ENCODE data around the gene AEBP1.

The AEBP1 gene

GRCh38 chr7:44102846-44103565 lies 1.1 kb upstream of the AEBP1 start:
- no peak for DNase-seq (ENCODE audit: low read depth, low spot score)
- in situ Hi-C loops (cut with HindIII; ENCODE audit: low sequenced_read_pairs) = no loop called here
- no peak overlapping the region for H3K4me3 ChIP-seq (ENCODE audit: low read depth, low read length)
- TF ChIP-seq, protein P1, sequence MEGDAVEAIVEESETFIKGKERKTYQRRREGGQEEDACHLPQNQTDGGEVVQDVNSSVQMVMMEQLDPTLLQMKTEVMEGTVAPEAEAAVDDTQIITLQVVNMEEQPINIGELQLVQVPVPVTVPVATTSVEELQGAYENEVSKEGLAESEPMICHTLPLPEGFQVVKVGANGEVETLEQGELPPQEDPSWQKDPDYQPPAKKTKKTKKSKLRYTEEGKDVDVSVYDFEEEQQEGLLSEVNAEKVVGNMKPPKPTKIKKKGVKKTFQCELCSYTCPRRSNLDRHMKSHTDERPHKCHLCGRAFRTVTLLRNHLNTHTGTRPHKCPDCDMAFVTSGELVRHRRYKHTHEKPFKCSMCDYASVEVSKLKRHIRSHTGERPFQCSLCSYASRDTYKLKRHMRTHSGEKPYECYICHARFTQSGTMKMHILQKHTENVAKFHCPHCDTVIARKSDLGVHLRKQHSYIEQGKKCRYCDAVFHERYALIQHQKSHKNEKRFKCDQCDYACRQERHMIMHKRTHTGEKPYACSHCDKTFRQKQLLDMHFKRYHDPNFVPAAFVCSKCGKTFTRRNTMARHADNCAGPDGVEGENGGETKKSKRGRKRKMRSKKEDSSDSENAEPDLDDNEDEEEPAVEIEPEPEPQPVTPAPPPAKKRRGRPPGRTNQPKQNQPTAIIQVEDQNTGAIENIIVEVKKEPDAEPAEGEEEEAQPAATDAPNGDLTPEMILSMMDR (IDR thresholded peaks at IDR 0.05; ENCODE audit: low read depth, low read length) = no peak

GRCh38 chr7:44103566-44103922 lies 601 bp upstream of the AEBP1 start:
- TF ChIP-seq, protein P1 (IDR thresholded peaks at IDR 0.05; ENCODE audit: low read depth, low read length) = no peak
- no peak for DNase-seq (ENCODE audit: low read depth, low spot score)
- in situ Hi-C loops (cut with HindIII; ENCODE audit: low sequenced_read_pairs) = no loop called here
- H3K4me3 ChIP-seq (ENCODE audit: low read depth, low read length) = no peak overlapping the region

GRCh38 chr7:44104860-44105771 lies 971 bp downstream of the AEBP1 start:
- in situ Hi-C loops (cut with HindIII; ENCODE audit: low sequenced_read_pairs) = no loop called here
- peak; percentile 54 for DNase-seq (ENCODE audit: low read depth, low spot score)
- TF ChIP-seq, protein P1 (IDR thresholded peaks at IDR 0.05; ENCODE audit: low read depth, low read length) = no peak
- H3K4me3 ChIP-seq (ENCODE audit: low read depth, low read length) = peak overlapping the region; percentile 60

GRCh38 chr7:44105832-44106231 lies 1.7 kb downstream of the AEBP1 start:
- DNase-seq (ENCODE audit: low read depth, low spot score) = no peak
- in situ Hi-C loops (cut with HindIII; ENCODE audit: low sequenced_read_pairs) = no loop called here
- peak overlapping the region; percentile 60 for H3K4me3 ChIP-seq (ENCODE audit: low read depth, low read length)
- TF ChIP-seq, protein P1 (IDR thresholded peaks at IDR 0.05; ENCODE audit: low read depth, low read length) = no peak

DNA sequence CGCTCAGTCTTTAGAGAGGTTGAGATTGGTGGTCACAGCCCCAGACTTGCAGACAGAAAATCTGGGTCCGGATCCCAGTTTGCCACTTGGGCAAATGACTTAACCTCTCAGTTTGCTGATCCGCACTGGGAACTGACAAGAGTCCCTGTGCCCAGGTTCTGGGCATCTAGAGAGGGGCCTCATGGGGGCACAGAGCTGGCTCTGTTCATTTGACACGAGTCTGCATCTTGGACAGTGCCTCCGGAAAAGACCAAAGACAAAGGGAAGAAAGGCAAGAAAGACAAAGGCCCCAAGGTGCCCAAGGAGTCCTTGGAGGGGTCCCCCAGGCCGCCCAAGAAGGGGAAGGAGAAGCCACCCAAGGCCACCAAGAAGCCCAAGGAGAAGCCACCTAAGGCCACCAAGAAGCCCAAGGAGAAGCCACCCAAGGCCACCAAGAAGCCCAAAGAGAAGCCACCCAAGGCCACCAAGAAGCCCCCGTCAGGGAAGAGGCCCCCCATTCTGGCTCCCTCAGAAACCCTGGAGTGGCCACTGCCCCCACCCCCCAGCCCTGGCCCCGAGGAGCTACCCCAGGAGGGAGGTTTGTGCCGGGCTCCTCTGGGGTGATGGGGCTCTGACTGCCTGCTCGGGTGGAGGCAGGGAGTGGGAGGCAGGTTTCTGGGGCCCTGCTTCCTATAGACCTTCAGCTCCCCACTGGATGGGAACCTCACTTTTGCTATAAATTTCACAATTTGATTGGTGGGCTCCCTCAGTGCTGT lies 2.3 kb downstream of the AEBP1 start:
- in situ Hi-C loops (cut with HindIII; ENCODE audit: low sequenced_read_pairs) = no loop called here
- H3K4me3 ChIP-seq (ENCODE audit: low read depth, low read length) = peak overlapping the region; percentile 60

More for the DNA sequence above, 2.3 kb downstream of the AEBP1 start:
- TF ChIP-seq, protein P1 (IDR thresholded peaks at IDR 0.05; ENCODE audit: low read depth, low read length) = no peak
- no peak for DNase-seq (ENCODE audit: low read depth, low spot score)
